H1 (cell line): ENCODE data around the gene SLC16A6. TPM values are rescaled to one million over a fixed set of nuclear protein-coding genes. Genes with fewer than 3 reads are reported as not detected.
"Not testable (repeated sequence)": the region's sequence is repeated elsewhere in the genome, so short reads cannot be mapped to it uniquely, and the experiment has no call there.

Source experiments
- CTCF ChIA-PET: fragments of 300-600 bp; sonication (Branson Sonifier 250); formaldehyde crosslinking; loops from one replicate; lab custom pipeline; 2021; ENCODE audit not compliant: partially characterized antibody; lab: Charles Lee
- POLR2A ChIA-PET: fragments of 300-600 bp; sonication (Branson Sonifier 250); formaldehyde crosslinking; loops from one replicate; lab custom pipeline; 2021; ENCODE audit warnings: inconsistent platforms; ENCODE audit not compliant: partially characterized antibody; lab: Charles Lee
- DNase-seq, 2 experiments: peaks; one replicate each; pipeline versions ENCODE4 v3.0.0 to v3.0.0-alpha.2; 2010 to 2022; ENCODE audit warnings: low spot score in 2 of 2, low read depth in 1 of 2, mixed read lengths in 1 of 2
- FAIRE-seq: peaks from 2 replicates; lab custom pipeline; 2011; peaks lifted over from hg19 to GRCh38; lab: Jason Lieb, UNC
- H2AFZ ChIP-seq: 2 replicates; pipeline ENCODE4 v1.8.1; 2012; ENCODE audit warnings: low read length, inconsistent platforms
- H2AK5ac ChIP-seq: 2 replicates; pipeline ENCODE4 v1.6.1; 2013; ENCODE audit warnings: low read depth, low read length
- H2BK120ac ChIP-seq: replicated peaks from 2 replicates; pipeline ENCODE3; 2013; ENCODE audit warnings: low read depth, low read length, inconsistent platforms
- H2BK12ac ChIP-seq: 2 replicates; pipeline ENCODE4 v1.6.1; 2013; ENCODE audit warnings: low read depth, low read length
- H2BK15ac ChIP-seq: 2 replicates; pipeline ENCODE4 v1.6.1; 2013; ENCODE audit warnings: low read length
- H2BK20ac ChIP-seq: 2 replicates; pipeline ENCODE4 v1.6.1; 2013; ENCODE audit warnings: low read length
- H2BK5ac ChIP-seq: 2 replicates; pipeline ENCODE4 v1.6.1; 2013; ENCODE audit warnings: low read depth, low read length
- H3K14ac ChIP-seq: 2 replicates; pipeline ENCODE4 v1.6.1; 2013; ENCODE audit warnings: inconsistent platforms; ENCODE audit not compliant: insufficient read length
- H3K18ac ChIP-seq: 2 replicates; pipeline ENCODE4 v1.6.1; 2013; ENCODE audit warnings: low read length; ENCODE audit errors: extremely low read depth
- H3K23ac ChIP-seq: 2 replicates; pipeline ENCODE4 v1.6.1; 2013; ENCODE audit warnings: inconsistent platforms; ENCODE audit not compliant: insufficient read length
- H3K23me2 ChIP-seq: 2 replicates; pipeline ENCODE4 v1.6.1; 2013; ENCODE audit warnings: low read depth, low read length
- H3K27ac ChIP-seq: 2 replicates; pipeline ENCODE4 v1.6.1; 2011; ENCODE audit warnings: low read depth, low read length, inconsistent platforms
- H3K27me3 ChIP-seq, 4 experiments: replicated peaks in 1 of 4; 1 replicate in 1 of 4; 2 replicates in 3 of 4; pipeline versions ENCODE4 v1.6.1 to v1.8.1; 2011 to 2013; ENCODE audit warnings: low read length in 3 of 4, mild to moderate bottlenecking in 3 of 4, inconsistent platforms in 2 of 4, mixed read lengths in 2 of 4, moderate library complexity in 1 of 4; ENCODE audit not compliant: control insufficient read depth in 3 of 4, insufficient read depth in 3 of 4; ENCODE audit errors: extremely low read depth in 1 of 4
- H3K36me3 ChIP-seq, 4 experiments: 2 replicates each; pipeline versions ENCODE4 v1.6.1 to v1.8.1; 2011 to 2013; ENCODE audit warnings: mild to moderate bottlenecking in 4 of 4, low read length in 3 of 4, moderate library complexity in 2 of 4, control low read depth in 1 of 4, inconsistent platforms in 1 of 4; ENCODE audit not compliant: insufficient read depth in 4 of 4, control insufficient read depth in 2 of 4
- H3K4ac ChIP-seq: replicated peaks from 2 replicates; pipeline ENCODE3; 2013; ENCODE audit warnings: low read length, low read depth, mixed read lengths, inconsistent platforms; ENCODE audit not compliant: insufficient read length
- H3K4me1 ChIP-seq, 4 experiments: replicated peaks in 1 of 4; 1 replicate in 1 of 4; 2 replicates in 3 of 4; pipeline versions ENCODE4 v1.6.1 to v1.8.1; 2011 to 2013; ENCODE audit warnings: low read length in 3 of 4, inconsistent platforms in 2 of 4, mixed read lengths in 1 of 4; ENCODE audit not compliant: insufficient read depth in 4 of 4, control insufficient read depth in 3 of 4
- H3K4me2 ChIP-seq, 2 experiments: 2 replicates each; pipeline versions ENCODE4 v1.6.1 to v1.8.1; 2011 to 2013; ENCODE audit warnings: low read depth in 2 of 2, low read length in 2 of 2, control low read depth in 1 of 2, inconsistent platforms in 1 of 2, mild to moderate bottlenecking in 1 of 2; ENCODE audit not compliant: insufficient read depth in 1 of 2
- H3K4me3 ChIP-seq, 4 experiments: fragments of 200-600, 300-600 bp in 1 of 4; sonication (generic), shearing (Covaris generic), sonication (Bioruptor Twin) in 1 of 4; 2 replicates each; pipeline versions ENCODE4 v1.5.1 to v1.8.1; 2011 to 2016; ENCODE audit warnings: low read length in 4 of 4, low read depth in 3 of 4, control low read depth in 2 of 4, inconsistent platforms in 2 of 4, mild to moderate bottlenecking in 2 of 4, mixed read lengths in 1 of 4, moderate library complexity in 1 of 4; ENCODE audit not compliant: insufficient read depth in 2 of 4; ENCODE audit errors: extremely low read depth in 1 of 4
- H3K56ac ChIP-seq: replicated peaks from 2 replicates; pipeline ENCODE3; 2013; ENCODE audit warnings: low read depth, mild to moderate bottlenecking, mixed read lengths, low read length, inconsistent platforms; ENCODE audit not compliant: insufficient read length
- H3K79me1 ChIP-seq: 2 replicates; pipeline ENCODE4 v1.6.1; 2013; ENCODE audit warnings: low read depth, low read length, control low read depth
- H3K79me2 ChIP-seq, 2 experiments: 2 replicates each; pipeline versions ENCODE4 v1.6.1 to v1.8.1; 2012 to 2013; ENCODE audit warnings: low read length in 2 of 2, mild to moderate bottlenecking in 2 of 2, inconsistent platforms in 1 of 2; ENCODE audit not compliant: insufficient read depth in 2 of 2, control insufficient read depth in 1 of 2
- H3K9ac ChIP-seq, 4 experiments: replicated peaks in 1 of 4; 1 replicate in 1 of 4; 2 replicates in 3 of 4; pipeline versions ENCODE4 v1.6.1 to v1.8.1; 2011 to 2013; ENCODE audit warnings: low read depth in 3 of 4, low read length in 3 of 4, control low read depth in 2 of 4, mild to moderate bottlenecking in 2 of 4, moderate library complexity in 2 of 4, inconsistent platforms in 1 of 4; ENCODE audit errors: extremely low read depth in 1 of 4
- H3K9me3 ChIP-seq, 2 experiments: 2 replicates each; pipeline versions ENCODE4 v1.6.1 to v1.8.1; 2012 to 2013; ENCODE audit warnings: mild to moderate bottlenecking in 2 of 2, moderate library complexity in 2 of 2, control low read depth in 1 of 2, inconsistent platforms in 1 of 2, low read depth in 1 of 2, low read length in 1 of 2, mixed read lengths in 1 of 2; ENCODE audit not compliant: insufficient read depth in 2 of 2
- H4K20me1 ChIP-seq, 2 experiments: replicated peaks in 1 of 2; 2 replicates each; pipeline versions ENCODE3 to v1.8.1; 2011 to 2013; ENCODE audit warnings: inconsistent platforms in 2 of 2, low read length in 2 of 2, mild to moderate bottlenecking in 1 of 2; ENCODE audit not compliant: insufficient read depth in 2 of 2, control insufficient read depth in 1 of 2
- H4K5ac ChIP-seq: 2 replicates; pipeline ENCODE4 v1.6.1; 2013; ENCODE audit warnings: low read length, low read depth, mixed read lengths, inconsistent platforms; ENCODE audit not compliant: insufficient read length
- H4K8ac ChIP-seq: 2 replicates; pipeline ENCODE4 v1.8.0; 2013; ENCODE audit warnings: mild to moderate bottlenecking, moderate library complexity, low read length, inconsistent platforms; ENCODE audit not compliant: insufficient read depth; ENCODE audit errors: extremely low read depth
- H4K91ac ChIP-seq: replicated peaks from 2 replicates; pipeline ENCODE3; 2013; ENCODE audit warnings: low read length, mixed read lengths, inconsistent platforms; ENCODE audit not compliant: insufficient read length
- MAX ChIP-seq: IDR thresholded peaks from 2 replicates; pipeline ENCODE4 v1.6.1; 2012; ENCODE audit warnings: inconsistent platforms
- SRF ChIP-seq: IDR thresholded peaks from 2 replicates; pipeline ENCODE4 v1.6.1; 2011; ENCODE audit warnings: mild to moderate bottlenecking, low read depth, low read length, moderate library complexity
- WGBS, 2 experiments: shearing (Covaris generic) in 1 of 2; methylation state at CpG; one replicate each; pipeline versions ENCODE4 v1.1.6 to v1.1.7; 2013 to 2015; ENCODE audit warnings: low lambda C conversion rate in 2 of 2, mixed read lengths in 2 of 2, inconsistent platforms in 1 of 2, low coverage in 1 of 2, missing lambda C conversion rate in 1 of 2; ENCODE audit not compliant: insufficient replicate concordance in 2 of 2, insufficient coverage in 1 of 2, insufficient read length in 1 of 2; ENCODE audit errors: extremely low coverage in 1 of 2, missing lambda C conversion rate in 1 of 2; 5-methylcytosine and 5-hydroxymethylcytosine counted together
- polyA plus RNA-seq, 7 experiments: library from polyadenylated mRNA; depleted of rRNA in 3 of 7; stranded (reverse) in 5 of 7; unstranded in 2 of 7; fragments of >200 nt in 5 of 7; fragments of 200-250 nt in 2 of 7; gene quantifications; 1 replicate in 5 of 7; 2 replicates in 1 of 7; 4 replicates in 1 of 7; pipeline versions ENCODE4 v1.2.1 to v1.2.3, GENCODE V29; 2011 to 2013; ENCODE audit warnings: missing spikeins in 2 of 7, mixed read lengths in 2 of 7
- total RNA-seq: library from RNA; stranded (reverse); fragmentation: NEBNext Ultra II Directional; extraction: Animal tissue kit (Norgen Biotek cat#: 25700); gene quantifications from 2 replicates; pipeline ENCODE4 v1.2.1, GENCODE V29; 2021

The SLC16A6 gene
- total and polyA plus RNA-seq, 2 of the 8 experiments (the other 6 are each of a cell fraction or from before 2014, with no cell fraction given) = 0.17 to 0.22 TPM

GRCh38 chr17:68221786-68222185 lies 69.1 kb downstream of the SLC16A6 start (continued):
- TF ChIP-seq SRF (no peak), MAX (no peak)

DNA sequence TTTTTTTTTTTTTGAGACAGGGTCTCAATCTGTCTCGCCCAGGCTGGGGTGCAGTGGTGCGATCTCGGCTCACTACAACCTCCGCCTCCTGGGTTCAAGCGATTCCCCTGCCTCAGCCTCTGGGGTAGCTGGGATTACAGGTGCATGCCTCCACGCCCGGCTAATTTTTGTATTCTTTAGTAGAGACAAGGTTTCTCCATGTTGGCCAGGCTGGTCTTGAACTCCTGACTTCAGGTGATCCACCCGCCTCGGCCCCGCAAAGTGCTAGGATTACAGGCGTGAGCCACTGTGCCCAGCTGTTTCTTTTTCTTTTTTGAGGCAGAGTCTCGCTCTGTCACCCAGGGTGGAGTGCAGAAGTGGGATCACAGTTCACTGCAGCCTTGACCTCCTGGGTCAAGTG lies 70.1 kb downstream of the SLC16A6 start:
- H4K8ac ChIP-seq, H3K79me1 ChIP-seq, H4K91ac ChIP-seq, FAIRE-seq, H3K18ac ChIP-seq, H3K23me2 ChIP-seq, H3K27ac ChIP-seq, DNase-seq, H2BK20ac ChIP-seq, H3K27me3 ChIP-seq, POLR2A ChIA-PET, H2AK5ac ChIP-seq, H2BK5ac ChIP-seq, H3K79me2 ChIP-seq, H3K56ac ChIP-seq, H3K4ac ChIP-seq, H3K4me3 ChIP-seq, H3K36me3 ChIP-seq, H4K5ac ChIP-seq, H4K20me1 ChIP-seq, H3K9ac ChIP-seq, H3K23ac ChIP-seq, H3K4me2 ChIP-seq, H3K4me1 ChIP-seq, H3K9me3 ChIP-seq, H2BK15ac ChIP-seq, H3K14ac ChIP-seq, H2BK120ac ChIP-seq, H2AFZ ChIP-seq, CTCF ChIA-PET, H2BK12ac ChIP-seq: not testable (repeated sequence)
- 100% methylated on average over 3 of the region's 12 CpGs; no CpG with 5 or more reads in 1 of the 2 experiments for WGBS, 2 experiments
